Prostate gland (tissue), 1 donor: Measurements from ENCODE around the gene URM1.

Experiments used
- POLR2A ChIP-seq: fragments of 450-650 bp; IDR thresholded peaks from one replicate; pipeline ENCODE4 v1.6.1; 2016; ENCODE audit warnings: antibody characterized with exemption, mild to moderate bottlenecking
- POLR2AphosphoS5 ChIP-seq: sonication (generic); formaldehyde crosslinking; IDR thresholded peaks from one replicate; pipeline ENCODE4 v1.6.1; 2017; ENCODE audit warnings: antibody characterized with exemption

DNA sequence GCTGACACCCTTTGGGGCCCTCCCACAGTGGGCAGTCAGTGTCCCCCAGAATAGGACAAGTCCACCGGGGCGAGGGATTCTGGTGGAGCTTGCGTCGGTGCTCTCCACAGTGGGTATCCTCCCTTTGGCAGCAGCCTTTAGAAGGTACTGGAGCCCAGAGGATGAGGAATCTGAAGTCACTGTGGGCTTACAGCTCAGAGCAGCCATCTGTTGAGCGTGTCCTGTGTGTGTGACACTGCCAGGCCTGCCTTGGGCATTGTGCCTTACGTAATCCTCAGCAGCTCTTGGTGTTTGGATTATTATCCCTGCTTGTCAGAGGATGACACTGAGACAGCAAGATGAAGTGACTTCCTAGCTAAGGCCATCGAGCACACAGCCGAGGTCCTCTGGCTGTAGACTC is 12.6 kb downstream of the URM1 start:
- TF ChIP-seq POLR2AphosphoS5: no peak
- TF ChIP-seq POLR2A: no peak
